Sigmoid colon (tissue), 7 donors: Measurements from ENCODE around the gene ODC1. TPM values are rescaled to one million over a fixed set of nuclear protein-coding genes. Genes with fewer than 3 reads are reported as not detected.

Experiments used
- DNase-seq: peaks from one replicate; pipeline ENCODE4 v3.0.0-alpha.2; 2019
- H3K27ac ChIP-seq, 4 donors: fragments of 200-600 bp; sonication (generic); one replicate each; pipeline ENCODE4 v1.5.1; 2016 to 2019; ENCODE audit warnings: mild to moderate bottlenecking in 1 of 4
- H3K27me3 ChIP-seq, 3 donors: fragments of 200-600 bp; sonication (generic); one replicate each; pipeline ENCODE4 v1.5.1; 2019; ENCODE audit warnings: mild to moderate bottlenecking in 1 of 3
- H3K36me3 ChIP-seq, 4 donors: fragments of 200-600 bp; sonication (generic); one replicate each; pipeline ENCODE4 v1.5.1; 2016 to 2019
- H3K4me1 ChIP-seq, 4 donors: fragments of 200-600 bp; sonication (generic); one replicate each; pipeline ENCODE4 v1.5.1; 2017 to 2019
- H3K4me3 ChIP-seq, 4 donors: fragments of 200-600 bp; sonication (generic); one replicate each; pipeline ENCODE4 v1.5.1; 2017 to 2019; ENCODE audit warnings: mild to moderate bottlenecking in 2 of 4, moderate library complexity in 1 of 4
- H3K9me3 ChIP-seq, 4 donors: fragments of 200-600 bp in 3 of 4; sonication (generic) in 3 of 4; one replicate each; pipeline versions ENCODE4 v1.5.1 to v1.6.1; 2013 to 2019
- CTCF ChIP-seq, 4 experiments: fragments of 450-650 bp in 3 of 4; fragments of 200-600 bp in 1 of 4; IDR thresholded peaks; one replicate each; pipeline ENCODE4 v1.5.1; 2016 to 2019; ENCODE audit warnings: antibody characterized with exemption in 4 of 4, mild to moderate bottlenecking in 3 of 4, moderate library complexity in 2 of 4
- EP300 ChIP-seq, 4 donors: sonication (generic); formaldehyde crosslinking; IDR thresholded peaks; one replicate each; pipeline ENCODE4 v1.6.1; 2017; ENCODE audit warnings: antibody characterized with exemption in 4 of 4
- POLR2A ChIP-seq, 2 donors: fragments of 450-650 bp; IDR thresholded peaks; one replicate each; pipeline ENCODE4 v1.6.1; 2016; ENCODE audit warnings: antibody characterized with exemption in 2 of 2, mild to moderate bottlenecking in 2 of 2, moderate library complexity in 2 of 2
- POLR2AphosphoS5 ChIP-seq, 4 donors: sonication (generic); formaldehyde crosslinking; IDR thresholded peaks; one replicate each; pipeline ENCODE4 v1.6.1; 2017; ENCODE audit warnings: antibody characterized with exemption in 4 of 4
- WGBS, 2 donors: extraction: QIAGEN DNeasy Blood & Tissue Kit; methylation state at CpG; one replicate each; pipeline ENCODE4 v1.1.7; 2013; 5-methylcytosine and 5-hydroxymethylcytosine counted together
- intact Hi-C: fragments of 100-400 bp; cut with DNase I; formaldehyde crosslinking; loops from one replicate; pipeline ENCODE4 v1.15.1; 2023
- polyA plus RNA-seq, 3 donors: library from polyadenylated mRNA; stranded (reverse); fragments of 200-250 nt; gene quantifications; one replicate each; pipeline ENCODE4 v1.2.3, GENCODE V29; 2013
- total RNA-seq, 4 donors: library from RNA; depleted of rRNA; stranded (reverse); fragments of >200 nt; gene quantifications; one replicate each; pipeline ENCODE4 v1.1.0, GENCODE V29; 2016
- donor health status: healthy with polysubstance abuse.
- donor health status: Bipolar disorder and iron deficiency.
- donor health status: healthy.

The ODC1 gene
- total RNA-seq (10 to 100 TPM; 44.6 to 84.4 (median 53.7) TPM), polyA plus RNA-seq (10 to 100 TPM; 34.8 to 88.2 (median 54.3) TPM)

GRCh38 chr2:10447895-10448575 is at the start of gene ODC1:
TSS of gene ODC1 (minus strand) at chr2:10448327. CDS start at chr2:10445032, 3,295 bp downstream.
- Histone ChIP-seq H3K27ac (peak within 1 kb of the TSS; percentile 90 to 97 (median 96)), H3K36me3 (peaks cover 0 to 22% (median 10%) of the 10 kb centered on the region in 4 donors), H3K4me3 (peak within 1 kb of the TSS; percentile 61 to 71 (median 68)), H3K27me3 (no peaks in the 10 kb centered on the region), H3K4me1 (peaks cover 0 to 54% (median 35%) of the 10 kb centered on the region in 4 donors), H3K9me3 (no peaks in the 10 kb centered on the region)
- intact Hi-C loops, result loop anchor here (5.0 kb wide), 5 partner anchors 41 to 471 kb away; partner anchors contain the start of genes HPCAL1 and PDIA6
- 0 to 1% methylated on average over 99 of the region's 99 CpGs for whole genome bisulfite sequencing, 2 donors
- TF ChIP-seq CTCF (IDR thresholded peaks at IDR 0.05) (no peak), EP300 (IDR thresholded peaks at IDR 0.05) (peak in 1 of 4 donors; percentile 66), POLR2A (IDR thresholded peaks at IDR 0.05) (no peak), POLR2AphosphoS5 (IDR thresholded peaks at IDR 0.05) (peak in 1 of 4 donors; percentile 21)
- peak; percentile 97 for DNase-seq

GRCh38 chr2:10497797-10498251 is 49.7 kb upstream of the ODC1 start:
- intact Hi-C loops, result no loop called here
- Histone ChIP-seq H3K4me3 (no peak overlapping the region), H3K9me3 (no peaks in the 10 kb centered on the region), H3K27ac (no peak overlapping the region), H3K36me3 (no peaks in the 10 kb centered on the region), H3K27me3 (peaks cover 0 to 8% (median 0%) of the 10 kb centered on the region in 3 donors), H3K4me1 (peaks cover 0 to 8% (median 3%) of the 10 kb centered on the region in 4 donors)
- 6 to 49% methylated on average over 24 of the region's 24 CpGs for WGBS, 2 donors
- no peak for DNase-seq
- no peak for TF ChIP-seq POLR2A (IDR thresholded peaks at IDR 0.05)
- TF ChIP-seq POLR2AphosphoS5 (IDR thresholded peaks at IDR 0.05), result no peak

GRCh38 chr2:10495988-10496313 is 47.8 kb upstream of the ODC1 start:
- intact Hi-C loops, result no loop called here
- no peak for TF ChIP-seq POLR2A (IDR thresholded peaks at IDR 0.05)
- no peak for TF ChIP-seq EP300 (IDR thresholded peaks at IDR 0.05)
- no peak for TF ChIP-seq CTCF (IDR thresholded peaks at IDR 0.05)
- TF ChIP-seq POLR2AphosphoS5 (IDR thresholded peaks at IDR 0.05), result no peak
- Histone ChIP-seq H3K9me3 (no peaks in the 10 kb centered on the region), H3K36me3 (no peaks in the 10 kb centered on the region), H3K27me3 (peaks cover 0 to 8% (median 0%) of the 10 kb centered on the region in 3 donors), H3K4me3 (no peak overlapping the region), H3K27ac (no peak overlapping the region), H3K4me1 (peaks cover 0 to 8% (median 3%) of the 10 kb centered on the region in 4 donors)
- no peak for DNase-seq
- WGBS, 2 donors, result 44 to 78% methylated on average over 7 of the region's 7 CpGs

GRCh38 chr2:10495311-10495987 is 47.3 kb upstream of the ODC1 start:
- intact Hi-C loops, result no loop called here
- no peak for DNase-seq
- WGBS, 2 donors, result 29 to 62% methylated on average over 24 of the region's 24 CpGs
- Histone ChIP-seq H3K27me3 (peaks cover 0 to 8% (median 0%) of the 10 kb centered on the region in 3 donors), H3K4me1 (peaks cover 0 to 8% (median 3%) of the 10 kb centered on the region in 4 donors), H3K36me3 (no peaks in the 10 kb centered on the region), H3K4me3 (no peak overlapping the region), H3K9me3 (no peaks in the 10 kb centered on the region), H3K27ac (no peak overlapping the region)
- TF ChIP-seq POLR2A (IDR thresholded peaks at IDR 0.05), result no peak
- no peak for TF ChIP-seq EP300 (IDR thresholded peaks at IDR 0.05)
- TF ChIP-seq CTCF (IDR thresholded peaks at IDR 0.05), result no peak
- TF ChIP-seq POLR2AphosphoS5 (IDR thresholded peaks at IDR 0.05), result no peak
